ENCODE results near the gene METTL16. TPM values are rescaled to one million over a fixed set of nuclear protein-coding genes. Genes with fewer than 3 reads are reported as not detected.

METTL16 gene
- total RNA-seq, 1 donor from 2014 or later = 61.1 TPM

DNA sequence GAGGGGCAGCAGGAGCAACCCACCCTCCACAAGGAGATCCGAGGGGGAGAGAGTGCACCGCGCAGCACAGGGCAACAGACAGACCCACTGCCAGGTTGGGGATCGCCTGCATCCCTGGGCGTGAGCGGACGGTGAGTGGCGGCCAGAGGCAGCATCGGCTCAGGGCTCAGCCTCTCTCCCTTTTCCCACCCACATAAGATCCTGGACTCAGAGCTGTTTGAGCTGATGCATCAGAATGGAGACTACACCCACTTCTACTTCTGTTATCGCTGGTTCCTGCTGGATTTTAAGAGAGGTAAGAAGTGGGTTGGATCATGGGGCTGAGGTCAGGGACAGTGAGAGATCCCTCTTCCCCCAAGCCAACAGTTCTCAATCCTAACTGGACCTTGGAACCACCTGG is 134.0 kb downstream of the METTL16 start:
- no peak overlapping the region for H3K27ac Mint-ChIP-seq

GRCh38 chr17:2376107-2376506 is 135.6 kb downstream of the METTL16 start:
- DNase-seq = no peak
- H3K4me1 Mint-ChIP-seq = no peaks in the 10 kb centered on the region
- H3K27ac Mint-ChIP-seq = no peak overlapping the region
- intact Hi-C loops (cut with micrococcal nuclease) = no loop called here
- no peaks in the 10 kb centered on the region for H3K27me3 Mint-ChIP-seq
- H3K9me3 Mint-ChIP-seq = no peaks in the 10 kb centered on the region
- peaks cover 9% of the 10 kb centered on the region for H3K36me3 Mint-ChIP-seq (ENCODE audit: low read depth)
- H3K4me3 Mint-ChIP-seq = no peak overlapping the region

More for the DNA sequence above, 134.0 kb downstream of the METTL16 start:
- intact Hi-C loops (cut with micrococcal nuclease) = no loop called here
- Mint-ChIP-seq H3K27me3 (no peaks in the 10 kb centered on the region), H3K9me3 (no peaks in the 10 kb centered on the region), H3K36me3 (ENCODE audit: low read depth) (peaks cover 11% of the 10 kb centered on the region), H3K4me3 (no peak overlapping the region), H3K4me1 (no peaks in the 10 kb centered on the region)
- DNase-seq = no peak

DNA sequence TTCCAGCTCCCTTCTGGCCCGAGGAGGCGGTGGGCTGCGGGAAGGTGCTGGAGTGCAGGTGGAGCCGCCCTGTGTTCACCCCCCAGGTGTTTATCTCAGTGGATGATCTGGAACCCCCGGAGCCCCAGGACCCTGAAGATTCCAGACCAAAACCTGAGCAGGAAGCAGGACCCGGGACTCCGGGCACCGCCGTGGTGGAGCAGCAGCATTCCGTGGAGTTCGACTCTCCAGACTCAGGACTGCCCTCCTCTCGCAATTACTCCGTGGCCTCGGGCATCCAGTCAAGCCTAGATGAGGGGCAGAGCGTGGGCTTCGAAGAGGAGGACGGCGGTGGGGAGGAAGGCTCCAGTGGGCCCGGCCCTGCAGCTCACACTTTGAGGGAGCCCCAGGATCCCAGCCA is 136.3 kb downstream of the METTL16 start:
- Mint-ChIP-seq H3K4me1 (no peaks in the 10 kb centered on the region), H3K27me3 (no peaks in the 10 kb centered on the region), H3K27ac (no peak overlapping the region), H3K9me3 (no peaks in the 10 kb centered on the region), H3K4me3 (no peak overlapping the region), H3K36me3 (ENCODE audit: low read depth) (peaks cover 9% of the 10 kb centered on the region)
- intact Hi-C loops (cut with micrococcal nuclease) = no loop called here
- DNase-seq = no peak

- DNase-seq = no peak
- peak overlapping the region; percentile 20 for H3K27ac Mint-ChIP-seq
- H3K27me3 Mint-ChIP-seq = no peaks in the 10 kb centered on the region
- peaks cover 10% of the 10 kb centered on the region for H3K36me3 Mint-ChIP-seq (ENCODE audit: low read depth)
- H3K4me3 Mint-ChIP-seq = no peak overlapping the region
- H3K4me1 Mint-ChIP-seq = no peaks in the 10 kb centered on the region
- no peaks in the 10 kb centered on the region for H3K9me3 Mint-ChIP-seq
- intact Hi-C loops (cut with micrococcal nuclease) = no loop called here
Observed at GRCh38 chr17:2374549-2375285, 137.0 kb downstream of the METTL16 start.

DNA sequence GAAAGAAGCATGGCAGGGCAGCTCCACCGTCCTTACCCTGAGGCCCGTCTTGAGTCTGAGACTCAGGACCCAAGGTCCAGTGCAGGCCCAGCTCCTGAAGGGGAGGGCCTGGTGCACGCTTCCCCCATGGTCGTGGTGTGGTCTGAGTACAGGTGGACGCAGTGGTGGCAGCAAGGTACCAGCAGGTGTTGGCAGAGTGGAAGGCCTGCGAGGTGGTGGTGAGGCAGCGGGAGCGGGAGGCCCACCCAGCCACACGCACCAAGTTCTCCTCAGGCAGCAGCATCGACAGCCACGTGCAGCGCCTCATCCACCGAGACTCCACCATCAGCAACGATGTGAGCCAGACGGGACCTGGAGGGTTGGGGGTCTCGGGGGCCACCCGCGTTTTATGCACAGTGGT is 138.5 kb downstream of the METTL16 start:
- intact Hi-C loops (cut with micrococcal nuclease) = no loop called here
- no peak overlapping the region for H3K4me3 Mint-ChIP-seq
- no peaks in the 10 kb centered on the region for H3K4me1 Mint-ChIP-seq
- DNase-seq = no peak
- H3K36me3 Mint-ChIP-seq (ENCODE audit: low read depth) = peaks cover 8% of the 10 kb centered on the region
- H3K27ac Mint-ChIP-seq = no peak overlapping the region
- no peaks in the 10 kb centered on the region for H3K9me3 Mint-ChIP-seq
- no peaks in the 10 kb centered on the region for H3K27me3 Mint-ChIP-seq

GRCh38 chr17:2372681-2373080 is 139.0 kb downstream of the METTL16 start:
- no peaks in the 10 kb centered on the region for H3K4me1 Mint-ChIP-seq
- intact Hi-C loops (cut with micrococcal nuclease) = no loop called here
- no peaks in the 10 kb centered on the region for H3K27me3 Mint-ChIP-seq
- no peak overlapping the region for H3K4me3 Mint-ChIP-seq
- peak overlapping the region; percentile 37 for H3K27ac Mint-ChIP-seq
- H3K9me3 Mint-ChIP-seq = no peaks in the 10 kb centered on the region
- DNase-seq = no peak
- H3K36me3 Mint-ChIP-seq (ENCODE audit: low read depth) = peaks cover 8% of the 10 kb centered on the region

DNA sequence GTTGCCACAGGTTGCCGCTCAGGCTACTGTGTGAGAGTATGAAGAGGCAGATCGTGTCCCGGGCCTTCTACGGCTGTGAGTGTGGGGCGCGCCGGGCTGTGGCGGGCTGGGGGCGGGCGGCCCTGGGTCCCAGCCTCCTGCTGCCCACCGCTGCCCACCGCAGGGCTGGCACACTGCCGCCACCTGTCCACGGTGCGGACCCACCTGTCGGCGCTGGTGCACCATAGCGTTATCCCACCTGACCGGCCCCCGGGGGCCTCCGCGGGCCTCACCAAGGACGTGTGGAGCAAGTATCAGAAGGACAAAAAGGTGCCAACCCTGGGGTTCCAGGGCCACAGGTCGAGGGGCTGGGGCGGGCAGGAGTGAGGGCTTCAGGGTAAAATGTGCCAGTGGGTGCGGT is 139.5 kb downstream of the METTL16 start:
- Mint-ChIP-seq H3K27ac (no peak overlapping the region), H3K27me3 (no peaks in the 10 kb centered on the region), H3K4me1 (no peaks in the 10 kb centered on the region), H3K4me3 (no peak overlapping the region), H3K9me3 (no peaks in the 10 kb centered on the region), H3K36me3 (ENCODE audit: low read depth) (peaks cover 6% of the 10 kb centered on the region)
- intact Hi-C loops (cut with micrococcal nuclease) = no loop called here
- no peak for DNase-seq

- no peak overlapping the region for H3K27ac Mint-ChIP-seq
- intact Hi-C loops (cut with micrococcal nuclease) = no loop called here
- DNase-seq = no peak
- no peaks in the 10 kb centered on the region for H3K9me3 Mint-ChIP-seq
- H3K27me3 Mint-ChIP-seq = no peaks in the 10 kb centered on the region
- H3K4me1 Mint-ChIP-seq = no peaks in the 10 kb centered on the region
- peaks cover 6% of the 10 kb centered on the region for H3K36me3 Mint-ChIP-seq (ENCODE audit: low read depth)
- no peak overlapping the region for H3K4me3 Mint-ChIP-seq
Observed at GRCh38 chr17:2371183-2372130, 140.2 kb downstream of the METTL16 start.

DNA sequence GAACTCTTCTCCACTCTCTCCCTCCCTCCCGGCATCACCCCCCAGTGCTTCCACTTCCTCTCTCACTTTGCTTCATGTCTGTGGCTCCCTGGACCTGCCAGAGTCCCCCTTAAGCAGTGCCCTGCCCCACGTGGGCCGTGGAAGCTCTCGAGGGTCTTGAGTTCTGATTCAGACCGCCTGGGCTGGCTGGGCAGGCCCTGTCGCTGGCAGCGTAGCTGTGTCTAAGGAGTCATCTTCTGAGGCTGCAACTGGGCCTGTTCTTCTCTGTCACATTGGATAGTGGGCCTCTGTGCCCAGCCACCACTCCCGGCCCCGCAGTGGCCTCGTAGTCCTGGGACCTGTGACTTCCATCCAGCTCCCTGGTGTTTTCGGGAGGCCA is 141.5 kb downstream of the METTL16 start:
- Mint-ChIP-seq H3K9me3 (no peaks in the 10 kb centered on the region), H3K27ac (no peak overlapping the region), H3K4me3 (no peak overlapping the region), H3K27me3 (no peaks in the 10 kb centered on the region), H3K36me3 (ENCODE audit: low read depth) (peaks cover 2% of the 10 kb centered on the region), H3K4me1 (no peaks in the 10 kb centered on the region)
- DNase-seq = no peak
- intact Hi-C loops (cut with micrococcal nuclease) = no loop called here

GRCh38 chr17:2369551-2370210 is 142.0 kb downstream of the METTL16 start:
- H3K27ac Mint-ChIP-seq = no peak overlapping the region
- intact Hi-C loops (cut with micrococcal nuclease) = no loop called here

DNA sequence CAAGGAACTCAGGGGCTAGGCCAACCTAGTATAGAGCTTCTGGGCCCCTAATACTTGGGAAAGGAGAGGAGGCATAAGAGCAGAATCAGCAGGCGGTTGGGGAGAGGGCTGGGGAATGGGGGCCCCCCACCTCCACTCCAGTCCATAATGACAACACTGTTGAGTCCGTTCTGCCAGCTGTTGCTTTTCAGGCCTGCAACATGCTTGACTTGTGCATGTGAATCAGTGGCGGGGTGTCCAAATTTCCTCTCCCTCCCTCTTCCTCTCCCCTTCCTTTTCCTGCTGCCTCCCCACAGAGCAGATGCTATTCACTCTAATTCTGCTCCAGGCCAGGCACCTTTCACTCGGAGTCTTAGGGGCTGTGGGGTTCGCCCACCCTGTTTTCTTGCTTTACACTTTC is 142.6 kb downstream of the METTL16 start:
- peak overlapping the region; percentile 5 for H3K27ac Mint-ChIP-seq
- peaks cover 2% of the 10 kb centered on the region for H3K36me3 Mint-ChIP-seq (ENCODE audit: low read depth)
- intact Hi-C loops (cut with micrococcal nuclease) = no loop called here
- no peaks in the 10 kb centered on the region for H3K27me3 Mint-ChIP-seq
- H3K9me3 Mint-ChIP-seq = no peaks in the 10 kb centered on the region
- no peak overlapping the region for H3K4me3 Mint-ChIP-seq
- no peak for DNase-seq
- no peaks in the 10 kb centered on the region for H3K4me1 Mint-ChIP-seq

More at GRCh38 chr17:2369551-2370210, 142.0 kb downstream of the METTL16 start:
- Mint-ChIP-seq H3K36me3 (ENCODE audit: low read depth) (peaks cover 2% of the 10 kb centered on the region), H3K9me3 (no peaks in the 10 kb centered on the region), H3K4me1 (no peaks in the 10 kb centered on the region), H3K4me3 (no peak overlapping the region), H3K27me3 (no peaks in the 10 kb centered on the region)
- no peak for DNase-seq

DNA sequence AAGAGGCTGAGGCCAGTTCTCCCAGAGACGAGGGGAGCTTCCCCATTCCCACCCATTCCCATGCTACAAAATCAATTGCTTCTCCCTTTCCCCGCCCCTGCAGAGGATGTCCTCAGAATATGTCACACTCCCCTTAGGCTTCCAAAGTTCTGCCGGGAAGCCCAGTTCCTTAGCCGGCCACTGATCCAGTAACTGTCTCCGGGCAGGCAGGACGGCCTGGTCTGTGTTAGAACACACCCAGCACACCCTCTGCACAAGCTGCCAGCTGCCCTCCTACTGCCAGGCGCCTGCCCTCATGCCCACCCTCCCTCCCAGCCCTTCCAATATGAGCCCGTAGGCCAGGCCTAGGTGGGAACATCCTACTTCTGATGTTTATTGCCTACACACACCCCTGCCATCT is 143.3 kb downstream of the METTL16 start:
- Mint-ChIP-seq H3K27ac (no peak overlapping the region), H3K4me3 (no peak overlapping the region), H3K9me3 (no peaks in the 10 kb centered on the region), H3K4me1 (no peaks in the 10 kb centered on the region), H3K27me3 (no peaks in the 10 kb centered on the region), H3K36me3 (ENCODE audit: low read depth) (peaks cover 2% of the 10 kb centered on the region)
- intact Hi-C loops (cut with micrococcal nuclease) = no loop called here
- no peak for DNase-seq

GRCh38 chr17:2366747-2367494 is 144.8 kb downstream of the METTL16 start:
- H3K4me1 Mint-ChIP-seq = no peaks in the 10 kb centered on the region
- H3K27ac Mint-ChIP-seq = no peak overlapping the region
- H3K4me3 Mint-ChIP-seq = no peak overlapping the region

More at GRCh38 chr17:2366747-2367494, 144.8 kb downstream of the METTL16 start:
- no peak for DNase-seq
- Mint-ChIP-seq H3K36me3 (ENCODE audit: low read depth) (peaks cover 5% of the 10 kb centered on the region), H3K27me3 (no peaks in the 10 kb centered on the region), H3K9me3 (no peaks in the 10 kb centered on the region)
- intact Hi-C loops (cut with micrococcal nuclease) = no loop called here

Data from activated CD4-positive, alpha-beta T cell treated with anti-CD3 and anti-CD28 coated beads, Interleukin-2, amount 10 ng/mL, durations not matched to agents 24 days and 14 days (primary cell).